A673 (cell line): Measurements from ENCODE around the gene ASB10. TPM values are rescaled to one million over a fixed set of nuclear protein-coding genes. Genes with fewer than 3 reads are reported as not detected.

Experiments used
- BruUV-seq: library from RNA; stranded (reverse); fragments of 400-500 nt; replicated peaks from 2 replicates; lab custom pipeline; 2021; lab: Mats Ljungman, UMichigan
- CTCF ChIA-PET: fragments of 300-600 bp; sonication (Branson Sonifier 250); formaldehyde crosslinking; loops from one replicate; lab custom pipeline; 2022; ENCODE audit warnings: antibody characterized with exemption; lab: Charles Lee
- POLR2A ChIA-PET: fragments of 300-600 bp; sonication (Branson Sonifier 250); formaldehyde crosslinking; loops from one replicate; lab custom pipeline; 2022; ENCODE audit warnings: antibody characterized with exemption; ENCODE audit not compliant: low non-redundant PET; lab: Charles Lee
- DNase-seq: peaks from one replicate; pipeline ENCODE4 v3.0.0-alpha.2; 2015; ENCODE audit warnings: low spot score
- H3K27ac ChIP-seq: fragments of 200-600 bp; sonication (generic); 2 replicates; pipeline ENCODE4 v1.5.1; 2016; ENCODE audit warnings: mixed run types, low read depth, mild to moderate bottlenecking, mixed read lengths, antibody characterized with exemption, low read length; ENCODE audit not compliant: poor library complexity, severe bottlenecking
- H3K27me3 ChIP-seq: fragments of 200-600 bp; sonication (generic); replicated peaks from 2 replicates; pipeline ENCODE4 v1.6.1; 2017; ENCODE audit warnings: mixed run types, low read depth, mild to moderate bottlenecking, mixed read lengths, antibody characterized with exemption, low read length; ENCODE audit not compliant: insufficient read depth, poor library complexity
- H3K36me3 ChIP-seq: fragments of 200-600 bp; sonication (generic); 2 replicates; pipeline ENCODE4 v1.6.1; 2016; ENCODE audit warnings: mixed run types, mild to moderate bottlenecking, mixed read lengths, antibody characterized with exemption, low read length; ENCODE audit not compliant: insufficient read depth, poor library complexity, severe bottlenecking
- H3K4me1 ChIP-seq: fragments of 200-600 bp; sonication (generic); 2 replicates; pipeline ENCODE4 v1.6.1; 2017; ENCODE audit warnings: mixed run types, mild to moderate bottlenecking, mixed read lengths, antibody characterized with exemption, low read length; ENCODE audit not compliant: insufficient read depth, poor library complexity, severe bottlenecking
- H3K4me3 ChIP-seq: fragments of 200-600 bp; sonication (generic); 2 replicates; pipeline ENCODE4 v1.5.1; 2016; ENCODE audit warnings: low read depth, mixed run types, mild to moderate bottlenecking, mixed read lengths, low read length; ENCODE audit not compliant: poor library complexity, severe bottlenecking
- H3K9me3 ChIP-seq: fragments of 200-600 bp; sonication (generic); 2 replicates; pipeline ENCODE4 v1.6.1; 2016; ENCODE audit warnings: mixed run types, low read depth, mild to moderate bottlenecking, mixed read lengths, antibody characterized with exemption, low read length; ENCODE audit not compliant: poor library complexity, severe bottlenecking
- EZH2 ChIP-seq: fragments of 200-600 bp; sonication (generic); IDR thresholded peaks from 2 replicates; pipeline ENCODE4 v1.6.1; 2017; ENCODE audit warnings: borderline replicate concordance, low read depth, mild to moderate bottlenecking, mixed read lengths, antibody characterized with exemption, low read length; ENCODE audit not compliant: poor library complexity, severe bottlenecking
- intact Hi-C: fragments of 100-400 bp; cut with micrococcal nuclease; formaldehyde crosslinking; loops from one replicate; pipeline ENCODE4 v1.10.0; 2022; ENCODE audit not compliant: unreplicated experiment
- total RNA-seq: library from RNA; stranded (reverse); gene quantifications from 2 replicates; pipeline ENCODE4 v1.2.3, GENCODE V29; 2021
- TF ChIP-seq, protein P1 (sequence below): fragments of 300-800, 200-600 bp; sonication (generic); conservative IDR thresholded peaks from 2 replicates; pipeline ENCODE4 v1.5.1; 2017; ENCODE audit warnings: low read depth, mild to moderate bottlenecking, antibody characterized with exemption, low read length, moderate library complexity, mixed read lengths

Gene ASB10
- total RNA-seq, 1 experiment from 2014 or later = not detected

DNA sequence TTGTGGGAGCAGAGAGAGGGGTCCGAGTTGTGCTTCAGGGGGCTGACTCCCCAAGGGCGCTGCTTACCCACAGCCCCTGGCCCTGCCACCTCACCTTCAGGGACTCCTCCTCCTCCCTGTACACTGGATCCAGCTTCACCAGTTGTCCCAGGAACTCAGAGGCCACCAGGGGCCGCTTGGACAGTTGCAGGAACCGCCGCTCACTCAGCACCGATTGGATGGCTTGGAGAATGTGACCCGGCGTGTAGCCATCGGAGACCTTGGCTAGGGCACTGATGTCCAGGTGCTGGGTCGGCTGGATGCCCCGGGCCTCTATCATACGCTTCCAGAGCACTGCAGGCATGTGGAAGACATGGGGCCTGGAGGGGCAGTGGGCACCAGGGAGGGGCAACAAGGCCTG lies 4.5 kb upstream of the ASB10 start:
- Histone ChIP-seq H3K9me3 (no peaks in the 10 kb centered on the region), H3K36me3 (no peaks in the 10 kb centered on the region), H3K4me3 (no peak overlapping the region), H3K27me3 (peaks cover 9% of the 10 kb centered on the region), H3K4me1 (no peaks in the 10 kb centered on the region), H3K27ac (no peak overlapping the region)
- intact Hi-C loops = no loop called here
- CTCF ChIA-PET = no interaction called here
- no TSS peak for BruUV-seq
- no peak for TF ChIP-seq EZH2
- DNase-seq = no peak
- POLR2A ChIA-PET = no interaction called here

DNA sequence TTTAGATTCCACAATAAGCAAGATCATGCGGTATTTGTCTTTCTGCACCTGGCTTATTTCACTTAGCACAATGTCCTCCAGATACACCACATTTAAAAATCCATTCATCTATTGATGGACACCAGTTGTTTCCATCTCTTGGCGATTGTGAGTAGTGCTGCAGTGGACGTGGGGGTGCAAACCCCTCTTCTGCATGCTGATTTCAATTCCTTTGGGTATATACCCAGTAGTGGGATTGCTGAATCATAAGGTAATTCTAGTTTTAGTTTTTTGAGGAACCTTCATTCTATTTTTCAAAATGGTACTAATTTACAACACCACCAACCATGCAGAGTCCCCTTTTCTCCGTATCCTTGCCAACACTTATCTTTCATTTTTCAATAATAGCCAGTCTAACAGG lies 2.0 kb upstream of the ASB10 start:
- no peaks in the 10 kb centered on the region for H3K36me3 ChIP-seq
- no peaks in the 10 kb centered on the region for H3K27me3 ChIP-seq
- POLR2A ChIA-PET = no interaction called here
- intact Hi-C loops = no loop called here
- CTCF ChIA-PET = no interaction called here
- no peak overlapping the region for H3K4me3 ChIP-seq
- TF ChIP-seq, protein P1, sequence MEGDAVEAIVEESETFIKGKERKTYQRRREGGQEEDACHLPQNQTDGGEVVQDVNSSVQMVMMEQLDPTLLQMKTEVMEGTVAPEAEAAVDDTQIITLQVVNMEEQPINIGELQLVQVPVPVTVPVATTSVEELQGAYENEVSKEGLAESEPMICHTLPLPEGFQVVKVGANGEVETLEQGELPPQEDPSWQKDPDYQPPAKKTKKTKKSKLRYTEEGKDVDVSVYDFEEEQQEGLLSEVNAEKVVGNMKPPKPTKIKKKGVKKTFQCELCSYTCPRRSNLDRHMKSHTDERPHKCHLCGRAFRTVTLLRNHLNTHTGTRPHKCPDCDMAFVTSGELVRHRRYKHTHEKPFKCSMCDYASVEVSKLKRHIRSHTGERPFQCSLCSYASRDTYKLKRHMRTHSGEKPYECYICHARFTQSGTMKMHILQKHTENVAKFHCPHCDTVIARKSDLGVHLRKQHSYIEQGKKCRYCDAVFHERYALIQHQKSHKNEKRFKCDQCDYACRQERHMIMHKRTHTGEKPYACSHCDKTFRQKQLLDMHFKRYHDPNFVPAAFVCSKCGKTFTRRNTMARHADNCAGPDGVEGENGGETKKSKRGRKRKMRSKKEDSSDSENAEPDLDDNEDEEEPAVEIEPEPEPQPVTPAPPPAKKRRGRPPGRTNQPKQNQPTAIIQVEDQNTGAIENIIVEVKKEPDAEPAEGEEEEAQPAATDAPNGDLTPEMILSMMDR = no peak
- TF ChIP-seq EZH2 = no peak
- H3K27ac ChIP-seq = no peak overlapping the region
- no peak for DNase-seq
- H3K9me3 ChIP-seq = no peaks in the 10 kb centered on the region
- no peaks in the 10 kb centered on the region for H3K4me1 ChIP-seq
- no TSS peak for BruUV-seq

DNA sequence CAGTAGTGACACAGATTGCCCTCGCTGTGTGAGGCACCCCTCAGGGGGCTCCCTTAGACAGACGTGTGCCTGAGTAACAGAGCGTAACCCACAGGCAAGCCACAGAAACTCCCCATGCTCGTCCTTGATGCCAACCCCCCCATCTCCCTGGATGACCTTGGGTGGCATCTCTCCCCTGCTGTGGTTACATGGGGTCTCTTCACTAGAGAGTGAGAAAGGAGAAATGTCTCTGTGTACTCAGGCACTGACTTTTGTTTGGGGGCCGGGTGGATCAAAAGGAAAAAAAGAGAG lies 1.1 kb upstream of the ASB10 start:
- no peak for DNase-seq
- H3K9me3 ChIP-seq = no peaks in the 10 kb centered on the region
- H3K27me3 ChIP-seq = no peaks in the 10 kb centered on the region
- intact Hi-C loops = no loop called here
- TF ChIP-seq EZH2 = no peak
- TF ChIP-seq, protein P1 = no peak
- POLR2A ChIA-PET = no interaction called here
- H3K27ac ChIP-seq = no peak overlapping the region
- no TSS peak for BruUV-seq
- H3K36me3 ChIP-seq = no peaks in the 10 kb centered on the region
- no peaks in the 10 kb centered on the region for H3K4me1 ChIP-seq
- no peak overlapping the region for H3K4me3 ChIP-seq
- CTCF ChIA-PET = no interaction called here

DNA sequence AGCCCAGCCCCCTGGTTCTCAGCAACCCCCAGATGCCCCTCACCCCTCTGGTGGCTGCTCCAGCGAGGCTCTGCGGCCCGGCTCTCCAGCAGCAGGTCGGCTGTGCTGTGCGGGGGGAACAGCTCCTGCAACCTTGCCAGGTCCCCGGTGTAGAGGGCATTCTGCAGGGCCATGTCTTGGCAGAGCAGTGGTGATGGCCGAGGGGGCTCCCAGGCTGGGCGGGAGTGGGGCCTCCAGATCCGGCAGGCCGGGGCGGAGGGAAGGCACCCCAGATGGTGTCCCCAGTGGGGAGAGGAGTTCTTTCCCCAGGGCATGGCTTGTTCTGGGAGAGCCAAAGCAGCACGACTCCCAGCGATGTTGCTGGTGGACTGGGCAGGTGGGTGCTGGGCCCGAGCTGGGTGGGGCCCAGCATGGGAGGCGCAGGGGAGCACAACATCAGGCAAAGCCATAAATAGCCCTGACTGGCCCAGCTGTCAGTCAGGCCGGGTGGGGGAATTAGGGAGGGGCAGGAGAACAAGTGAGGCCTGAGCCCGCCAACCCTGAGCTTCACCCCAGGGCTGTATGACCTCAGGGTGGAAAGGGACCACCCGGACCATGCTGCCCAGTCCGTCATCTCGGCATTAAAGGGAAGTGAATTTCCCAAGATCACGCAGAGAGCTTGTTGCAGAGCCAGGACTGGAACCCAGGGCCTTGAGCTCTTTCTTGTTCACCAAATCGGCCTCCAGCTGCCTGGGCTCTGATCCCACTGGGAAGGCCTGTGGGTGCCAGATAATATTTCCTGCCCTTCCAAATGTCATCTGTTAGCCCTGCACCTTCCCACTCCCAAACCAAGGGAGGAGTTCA lies 580 bp upstream of the ASB10 start:
- POLR2A ChIA-PET = no interaction called here
- Histone ChIP-seq H3K4me1 (no peaks in the 10 kb centered on the region), H3K9me3 (no peaks in the 10 kb centered on the region), H3K36me3 (no peaks in the 10 kb centered on the region), H3K27ac (no peak overlapping the region), H3K4me3 (no peak overlapping the region), H3K27me3 (no peaks in the 10 kb centered on the region)
- no TSS peak for BruUV-seq
- no peak for DNase-seq
- TF ChIP-seq, protein P1 = no peak
- TF ChIP-seq EZH2 = no peak
- intact Hi-C loops = no loop called here
- CTCF ChIA-PET = no interaction called here
